GM13977 (cell line): Measurements from ENCODE around the gene NTM.

Experiments
- DNase-seq: peaks from one replicate; pipeline ENCODE4 v3.0.0; 2012; ENCODE audit warnings: low spot score
- CTCF ChIP-seq: IDR thresholded peaks from 2 replicates; pipeline ENCODE4 v1.5.1; 2012; ENCODE audit warnings: mild to moderate bottlenecking, control low read depth; ENCODE audit not compliant: insufficient read depth; ENCODE audit errors: extremely low read depth, missing control alignments
- in situ Hi-C: fragments of 300-500 bp; cut with MboI; formaldehyde crosslinking; loops from one replicate; pipeline ENCODE4 v1.12.0; 2022; ENCODE audit warnings: low sequenced_read_pairs, low pct_unique_long_range_greater_than_20kb, mixed read lengths, inconsistent platforms; ENCODE audit not compliant: unreplicated experiment

The NTM gene

GRCh38 chr11:131868629-131869507 is 498.5 kb downstream of the NTM start:
- in situ Hi-C loops = loop anchor here (25.0 kb wide), 1 partner anchor 168 kb away; no protein-coding TSS in a partner anchor
- DNase-seq = no peak
- TF ChIP-seq CTCF = no peak

- in situ Hi-C loops = loop anchor here (25.0 kb wide), 1 partner anchor 167 kb away; no protein-coding TSS in a partner anchor
- no peak for DNase-seq
- no peak for TF ChIP-seq CTCF
These were observed 499.9 kb downstream of the NTM start for GRCh38 chr11:131870305-131870704.

- in situ Hi-C loops = loop anchor here (25.0 kb wide), 1 partner anchor 166 kb away; no protein-coding TSS in a partner anchor
- no peak for TF ChIP-seq CTCF
- DNase-seq = no peak
These were observed 500.6 kb downstream of the NTM start for GRCh38 chr11:131871006-131871405.

GRCh38 chr11:131874070-131874469 is 503.7 kb downstream of the NTM start:
- DNase-seq = no peak
- in situ Hi-C loops = loop anchor here (25.0 kb wide), 1 partner anchor 163 kb away; no protein-coding TSS in a partner anchor
- no peak for TF ChIP-seq CTCF

- DNase-seq = no peak
- in situ Hi-C loops = no loop called here
- TF ChIP-seq CTCF = no peak
These were observed 505.2 kb downstream of the NTM start for GRCh38 chr11:131875611-131876010.

GRCh38 chr11:131877246-131877942 is 507.0 kb downstream of the NTM start:
- in situ Hi-C loops = no loop called here
- DNase-seq = no peak
- no peak for TF ChIP-seq CTCF
